SW 1271 (cell line): ENCODE results near the gene IWS1.
"Not testable (repeated sequence)": the region's sequence is repeated elsewhere in the genome, so short reads cannot be mapped to it uniquely, and the experiment has no call there.

Experiments used
- DNase-seq, 2 experiments: peaks; one replicate each; lab custom pipeline; 2025; lab: John Stamatoyannopoulos, UW

The IWS1 gene

DNA sequence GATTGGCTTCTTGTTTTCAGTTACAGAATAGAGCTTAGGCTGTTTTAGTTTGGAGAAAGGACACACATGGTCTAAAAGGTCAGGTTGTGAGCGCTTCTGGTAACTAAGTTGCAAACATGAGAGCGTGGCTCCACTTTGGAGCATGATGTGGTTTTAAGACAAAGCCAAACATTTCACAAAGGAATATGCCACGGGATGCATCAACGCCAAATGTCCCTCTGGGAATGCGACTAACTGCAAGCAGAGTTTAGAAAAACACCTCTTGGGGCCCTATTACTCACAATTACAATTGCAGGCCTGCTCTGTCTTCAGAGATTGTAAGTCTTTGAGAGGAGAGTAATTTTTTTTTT lies 34.6 kb upstream of the IWS1 start:
- DNase-seq, result no peak

DNA sequence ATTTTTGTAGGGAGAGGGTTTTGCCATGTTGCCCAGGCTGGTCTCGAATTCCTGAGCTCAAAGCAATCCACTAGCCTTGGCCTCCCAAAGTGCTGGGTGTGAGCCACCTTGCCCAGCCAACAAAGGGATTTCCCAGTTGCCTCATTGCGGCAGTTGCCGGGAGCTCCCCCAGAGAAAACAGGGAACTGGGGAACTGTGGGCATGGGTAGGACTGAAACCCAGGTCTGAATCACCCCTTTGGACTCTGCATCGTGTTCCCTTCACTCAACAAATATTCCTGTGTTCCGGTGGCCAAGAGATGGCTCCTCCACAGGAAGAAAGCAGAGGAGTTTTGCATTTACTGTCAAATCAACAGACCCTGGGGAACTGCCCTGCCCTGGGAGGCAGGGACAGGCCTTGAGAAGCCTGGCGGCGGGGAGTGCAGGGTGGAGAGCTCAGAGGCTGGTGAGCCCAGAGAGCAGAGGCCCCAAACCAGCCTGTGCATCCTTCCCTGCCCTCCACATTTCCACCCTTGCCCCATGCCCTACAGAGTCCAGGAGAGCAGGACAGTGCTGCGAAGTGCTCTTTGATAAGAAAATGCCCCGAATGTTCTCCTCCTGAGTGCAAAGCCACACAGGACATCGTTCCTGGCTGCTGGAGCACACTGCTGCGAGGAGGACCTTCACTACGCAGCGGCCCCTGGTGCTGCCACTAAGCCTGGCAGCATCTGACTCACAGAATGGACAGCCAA lies 34.1 kb upstream of the IWS1 start:
- no peak for DNase-seq

- no peak for DNase-seq
Observed at GRCh38 chr2:127559454-127559853, 33.2 kb upstream of the IWS1 start.

DNA sequence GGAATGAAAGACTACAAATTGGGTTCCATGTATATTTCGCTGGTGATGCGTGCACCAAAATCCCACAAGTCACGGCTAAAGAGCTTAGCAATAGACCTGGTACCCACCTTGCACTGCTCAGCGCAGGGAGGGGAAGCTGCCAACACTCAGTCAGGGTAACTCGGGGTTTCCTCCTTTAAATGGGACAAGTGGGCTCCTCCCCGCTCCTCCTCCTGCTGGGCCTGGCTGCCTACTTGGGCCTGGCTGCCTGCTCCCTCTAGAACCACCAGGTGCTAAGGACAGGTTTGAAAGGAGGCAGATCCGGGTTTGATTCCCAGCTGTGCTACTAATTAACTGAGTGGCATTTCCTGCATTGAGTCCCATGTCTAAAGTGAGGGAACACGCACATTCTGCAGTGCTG lies 32.6 kb upstream of the IWS1 start:
- no peak for DNase-seq

DNA sequence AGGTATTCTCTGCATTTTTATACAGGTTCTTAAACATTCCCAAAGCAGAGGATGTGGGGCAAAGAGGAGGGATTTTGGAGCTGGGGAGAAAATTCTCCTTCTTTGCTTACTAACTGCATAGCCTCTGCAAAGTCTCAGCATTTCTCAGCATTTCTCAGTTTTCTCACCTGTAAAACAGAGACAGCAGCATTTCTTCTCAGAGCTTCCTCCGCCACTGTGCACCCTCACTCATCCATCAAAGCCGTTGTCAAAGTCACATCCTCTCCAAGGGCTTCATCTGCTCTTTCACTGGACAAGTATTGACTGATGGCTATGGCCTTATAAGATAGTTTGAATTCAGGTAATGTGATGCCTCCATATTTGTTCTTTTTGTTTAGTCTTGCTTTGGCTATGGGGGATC lies 26.6 kb upstream of the IWS1 start:
- DNase-seq, result no peak

DNA sequence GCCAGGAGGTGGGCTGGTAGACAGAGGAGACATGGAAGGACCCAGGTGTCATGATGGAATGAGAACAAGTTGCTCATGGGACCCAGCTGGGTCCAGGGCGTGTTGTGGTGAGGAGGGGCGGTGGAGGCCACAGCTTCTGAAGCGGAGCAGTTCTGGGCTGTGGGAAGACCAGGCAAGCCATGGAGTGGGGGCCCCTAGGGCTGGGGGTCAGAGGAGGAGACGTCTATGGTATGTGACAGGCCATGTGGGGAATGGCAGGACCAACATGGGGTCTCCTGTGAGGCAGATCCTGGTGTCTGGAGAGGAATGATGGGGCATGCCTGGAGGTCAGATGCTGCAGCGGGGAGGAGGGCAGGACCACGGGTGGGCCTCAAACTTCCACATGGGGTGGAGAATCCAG lies 26.0 kb upstream of the IWS1 start:
- no peak for DNase-seq

DNA sequence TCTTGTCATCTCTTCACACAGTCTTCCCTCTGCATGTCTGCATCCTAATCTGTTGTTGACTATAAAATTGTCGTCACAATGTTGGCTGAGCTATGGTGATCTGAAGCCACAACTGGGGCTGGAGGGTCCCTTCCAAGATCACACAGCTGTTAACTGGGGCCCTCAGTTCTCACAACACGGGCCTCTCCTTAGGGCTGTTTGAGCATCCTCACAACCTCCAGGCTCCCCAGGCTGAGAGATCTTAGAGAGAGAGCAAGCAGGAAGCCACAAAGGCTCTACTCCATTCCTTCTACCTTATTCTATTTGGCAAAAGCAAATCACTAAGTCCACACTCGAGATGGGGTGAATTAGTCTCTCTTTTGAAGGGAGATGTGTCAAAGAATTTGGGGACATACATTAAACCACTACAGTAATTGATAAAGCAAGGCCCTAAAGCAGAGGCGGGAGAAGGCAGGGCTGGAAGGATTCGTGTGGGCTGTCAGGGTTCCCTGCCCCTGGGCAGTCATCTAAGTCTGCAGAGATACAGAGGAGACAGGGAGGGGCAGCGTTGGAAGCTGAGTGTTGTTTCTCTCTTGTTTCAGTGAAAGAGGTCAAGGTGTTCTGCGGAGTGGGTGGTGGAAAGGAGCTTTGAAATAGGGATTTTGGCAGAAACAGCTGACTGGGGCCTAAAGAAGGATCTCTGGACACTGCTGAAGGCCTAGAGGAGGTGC lies 25.1 kb upstream of the IWS1 start:
- DNase-seq, result no peak

GRCh38 chr2:127546797-127547196 lies 20.5 kb upstream of the IWS1 start:
- DNase-seq, result no peak

DNA sequence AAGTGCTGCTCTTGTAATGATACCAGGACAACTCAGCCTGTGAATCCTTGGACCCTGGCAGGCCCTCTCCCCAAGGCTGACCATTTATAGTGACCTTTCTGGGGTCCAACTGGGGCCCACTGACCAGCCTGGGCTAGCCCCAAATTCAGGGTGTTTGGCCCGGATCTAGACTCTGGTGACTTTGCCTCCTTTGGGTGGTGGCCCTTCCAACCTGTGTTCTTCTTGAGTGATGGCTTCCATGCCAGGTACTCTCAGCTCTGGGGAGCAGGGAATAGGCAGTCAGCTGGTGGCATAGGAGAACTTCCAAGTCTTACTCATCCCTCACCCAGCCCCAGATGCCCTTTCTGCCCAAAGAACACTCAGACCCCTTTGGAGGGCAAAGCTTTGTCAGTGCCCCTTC lies 19.5 kb upstream of the IWS1 start:
- no peak for DNase-seq

- no peak for DNase-seq
Observed at GRCh38 chr2:127545189-127545588, 18.9 kb upstream of the IWS1 start.

DNA sequence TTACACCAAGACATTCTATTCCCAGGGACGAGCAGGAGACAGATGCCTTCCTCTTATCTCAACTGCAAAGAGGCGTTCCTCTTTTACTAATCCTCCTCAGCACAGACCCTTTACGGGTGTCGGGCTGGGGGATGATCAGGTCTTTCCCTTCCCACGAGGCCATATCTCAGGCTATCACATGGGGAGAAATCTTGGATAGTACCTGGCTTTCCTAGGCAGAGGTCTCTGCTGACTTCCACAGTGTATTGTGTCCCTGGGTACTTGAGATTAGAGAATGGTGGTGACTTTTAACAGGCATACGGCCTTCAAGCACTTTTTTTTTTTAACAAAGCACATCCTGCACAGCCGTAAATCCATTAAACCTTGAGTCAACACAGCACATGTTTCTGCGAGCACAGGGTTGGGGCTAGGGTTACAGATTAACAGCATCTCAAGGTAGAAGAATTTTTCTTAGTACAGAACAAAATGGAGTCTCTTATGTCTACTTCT lies 16.8 kb upstream of the IWS1 start:
- DNase-seq, result not testable (repeated sequence)

DNA sequence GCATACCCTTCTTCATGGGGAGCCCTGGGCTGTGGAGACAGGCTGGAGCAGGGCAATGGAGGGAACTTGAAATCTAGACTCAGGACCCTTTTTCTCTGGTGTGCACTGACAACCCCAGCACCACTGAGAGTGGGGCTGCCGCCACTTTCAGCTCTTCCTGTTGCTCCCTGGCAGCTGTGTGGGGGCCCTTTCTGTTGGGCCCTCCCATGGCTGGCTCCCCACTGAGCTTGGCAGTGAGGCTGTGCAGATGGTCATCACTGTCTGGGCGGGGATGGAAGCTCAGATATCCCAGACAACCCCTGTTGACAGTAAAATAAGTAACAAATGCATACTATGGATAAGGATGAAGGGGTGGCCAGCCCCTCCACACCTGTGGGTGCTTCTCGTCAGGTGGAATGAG lies 15.9 kb upstream of the IWS1 start:
- no peak for DNase-seq

DNA sequence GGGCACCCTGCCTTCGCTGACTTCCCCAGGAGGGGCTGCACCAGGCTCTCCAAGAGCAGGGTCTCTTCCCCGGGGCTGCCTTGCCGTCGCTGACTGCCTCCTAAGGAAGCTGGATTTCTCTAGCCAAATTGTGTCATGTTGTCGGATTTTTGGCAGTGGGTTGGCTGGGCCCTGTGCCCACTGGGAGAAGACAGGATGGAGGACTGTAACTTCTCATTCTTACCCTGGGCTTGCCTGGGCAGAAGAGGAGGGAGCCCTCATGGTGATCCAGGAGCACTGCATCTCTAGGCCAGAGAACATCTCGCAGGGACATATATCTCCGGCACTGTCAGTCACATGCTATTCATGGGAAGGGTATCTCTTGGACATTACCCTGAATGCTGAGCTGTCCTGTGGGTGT lies 15.5 kb upstream of the IWS1 start:
- DNase-seq, result no peak

DNA sequence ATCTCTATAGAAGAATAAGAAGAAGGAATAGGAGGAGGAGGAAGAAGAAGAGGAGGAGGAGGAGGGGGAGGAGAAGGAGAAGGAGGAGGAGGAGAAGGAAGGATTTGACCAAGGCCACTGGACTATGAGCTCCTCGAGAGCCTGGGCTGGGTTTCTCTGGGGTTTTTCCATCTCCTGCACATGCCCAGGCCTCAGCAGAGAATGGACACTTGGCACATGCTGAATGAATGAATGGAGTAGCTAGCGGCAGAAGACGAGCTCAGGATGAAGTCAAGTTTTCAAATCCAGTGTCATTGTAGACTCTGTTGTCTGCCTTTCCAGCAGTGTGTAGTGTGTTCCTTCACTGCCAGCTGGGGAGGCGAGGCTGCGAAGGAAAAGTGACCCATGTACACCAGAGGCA lies 11.4 kb upstream of the IWS1 start:
- no peak for DNase-seq

- no peak for DNase-seq
Observed at GRCh38 chr2:127536707-127537541, 10.6 kb upstream of the IWS1 start.

DNA sequence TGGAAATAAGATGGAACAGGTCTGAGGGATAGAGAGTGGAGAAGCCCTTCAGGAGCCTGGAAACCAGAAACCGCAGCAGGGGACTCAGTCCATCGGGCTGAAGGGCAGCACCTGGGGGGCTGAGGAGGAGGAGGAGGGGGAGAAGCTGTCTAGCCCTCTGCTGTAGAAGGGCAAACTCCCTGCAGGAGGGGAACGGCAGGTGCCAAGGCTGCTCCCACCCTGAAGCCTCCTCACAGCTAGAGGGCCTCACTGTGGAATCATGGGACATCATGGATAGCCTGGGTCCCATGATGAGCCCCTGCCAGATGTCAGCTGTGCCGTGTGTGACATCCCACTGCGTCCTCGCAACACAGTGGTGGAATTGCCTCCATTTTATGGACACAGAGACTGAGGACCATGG lies 9.6 kb upstream of the IWS1 start:
- DNase-seq, result no peak

GRCh38 chr2:127535422-127535901 lies 9.2 kb upstream of the IWS1 start, which contains the start of gene MYO7B:
TSS of gene MYO7B (plus strand) at chr2:127535683. CDS start at chr2:127559723, 24,040 bp downstream.
- DNase-seq, result no peak

- no peak for DNase-seq
Observed at GRCh38 chr2:127532296-127532695, 6.0 kb upstream of the IWS1 start.

GRCh38 chr2:127531221-127531648 lies 4.9 kb upstream of the IWS1 start:
- DNase-seq, result no peak

GRCh38 chr2:127530245-127531140 lies 4.2 kb upstream of the IWS1 start:
- DNase-seq, result no peak

GRCh38 chr2:127529416-127529815 lies 3.1 kb upstream of the IWS1 start:
- not testable (repeated sequence) for DNase-seq
